H9 (cell line): ENCODE data around the gene ZFYVE28. TPM values are rescaled to one million over a fixed set of nuclear protein-coding genes. Genes with fewer than 3 reads are reported as not detected.

Source experiments
- DNase-seq: peaks from one replicate; pipeline ENCODE4 v3.0.0-alpha.2; 2017
- H2AFZ ChIP-seq: one replicate; pipeline ENCODE4 v1.6.1; 2013; ENCODE audit warnings: mild to moderate bottlenecking, low read length, control low read depth, moderate library complexity
- H2AK5ac ChIP-seq: 2 replicates; pipeline ENCODE4 v1.6.1; 2013; ENCODE audit warnings: low read length, control low read depth, mixed read lengths; ENCODE audit not compliant: insufficient read length
- H2BK120ac ChIP-seq: one replicate; pipeline ENCODE4 v1.6.1; 2013; ENCODE audit warnings: low read depth, mild to moderate bottlenecking, low read length, control low read depth, inconsistent platforms; ENCODE audit not compliant: poor library complexity, severe bottlenecking
- H2BK12ac ChIP-seq: 2 replicates; pipeline ENCODE4 v1.6.1; 2013; ENCODE audit warnings: low read length, control low read depth, mixed read lengths, low read depth; ENCODE audit not compliant: insufficient read length
- H2BK15ac ChIP-seq: 2 replicates; pipeline ENCODE4 v1.6.1; 2013; ENCODE audit warnings: low read depth, low read length, control low read depth
- H2BK20ac ChIP-seq: one replicate; pipeline ENCODE4 v1.6.1; 2013; ENCODE audit warnings: low read depth, mild to moderate bottlenecking, low read length, control low read depth, inconsistent platforms; ENCODE audit not compliant: poor library complexity, severe bottlenecking
- H2BK5ac ChIP-seq: 2 replicates; pipeline ENCODE4 v1.6.1; 2013; ENCODE audit warnings: low read length, control low read depth, mixed read lengths; ENCODE audit not compliant: insufficient read length
- H3K14ac ChIP-seq: 2 replicates; pipeline ENCODE4 v1.6.1; 2013; ENCODE audit warnings: low read length, control low read depth; ENCODE audit not compliant: insufficient read depth
- H3K18ac ChIP-seq: 2 replicates; pipeline ENCODE4 v1.6.1; 2013; ENCODE audit warnings: low read depth, mild to moderate bottlenecking, mixed read lengths, low read length, control low read depth; ENCODE audit not compliant: insufficient read length
- H3K23ac ChIP-seq: 2 replicates; pipeline ENCODE4 v1.6.1; 2013; ENCODE audit warnings: low read length, control low read depth, mixed read lengths, low read depth; ENCODE audit not compliant: insufficient read length
- H3K23me2 ChIP-seq: 2 replicates; pipeline ENCODE4 v1.6.1; 2013; ENCODE audit warnings: low read depth, mild to moderate bottlenecking, mixed read lengths, low read length, control low read depth; ENCODE audit not compliant: insufficient read length, poor library complexity, severe bottlenecking
- H3K27ac ChIP-seq: 2 replicates; pipeline ENCODE4 v1.5.1; 2013; ENCODE audit warnings: low read length, control low read depth, mixed read lengths, low read depth; ENCODE audit not compliant: insufficient read length
- H3K27me3 ChIP-seq: 2 replicates; pipeline ENCODE4 v1.6.1; 2013; ENCODE audit warnings: low read length, control low read depth, inconsistent platforms; ENCODE audit not compliant: insufficient read depth
- H3K4ac ChIP-seq: 2 replicates; pipeline ENCODE4 v1.6.1; 2013; ENCODE audit warnings: low read depth, mild to moderate bottlenecking, control low read depth, inconsistent platforms, low read length, moderate library complexity
- H3K4me1 ChIP-seq: 2 replicates; pipeline ENCODE4 v1.6.1; 2013; ENCODE audit warnings: low read length, control low read depth, inconsistent platforms; ENCODE audit not compliant: insufficient read depth
- H3K4me2 ChIP-seq: 2 replicates; pipeline ENCODE4 v1.6.1; 2013; ENCODE audit warnings: low read length, control low read depth, mixed read lengths; ENCODE audit not compliant: insufficient read length, insufficient read depth
- H3K56ac ChIP-seq: 2 replicates; pipeline ENCODE4 v1.6.1; 2013; ENCODE audit warnings: low read depth, mild to moderate bottlenecking, mixed read lengths, low read length, control low read depth; ENCODE audit not compliant: insufficient read length
- H3K79me1 ChIP-seq: 2 replicates; pipeline ENCODE4 v1.6.1; 2013; ENCODE audit warnings: low read depth, mild to moderate bottlenecking, moderate library complexity, low read length, control low read depth, inconsistent platforms; ENCODE audit not compliant: insufficient read depth, poor library complexity, severe bottlenecking
- H3K79me2 ChIP-seq: 2 replicates; pipeline ENCODE4 v1.6.1; 2013; ENCODE audit warnings: low read length, control low read depth, inconsistent platforms; ENCODE audit not compliant: insufficient read depth
- H3K9ac ChIP-seq: 2 replicates; pipeline ENCODE4 v1.6.1; 2013; ENCODE audit warnings: low read length, control low read depth, mixed read lengths; ENCODE audit not compliant: insufficient read length; ENCODE audit errors: extremely low read depth
- H3K9me3 ChIP-seq: one replicate; pipeline ENCODE4 v1.6.1; 2013; ENCODE audit warnings: low read depth, low read length, inconsistent platforms; ENCODE audit not compliant: control insufficient read depth
- H3T11ph ChIP-seq: one replicate; pipeline ENCODE4 v1.6.1; 2013; ENCODE audit warnings: mild to moderate bottlenecking, low read length, control low read depth, inconsistent platforms
- H4K20me1 ChIP-seq: one replicate; pipeline ENCODE4 v1.6.1; 2013; ENCODE audit not compliant: control insufficient read depth, insufficient read length, insufficient read depth
- H4K5ac ChIP-seq: 2 replicates; pipeline ENCODE4 v1.6.1; 2013; ENCODE audit warnings: low read depth, mild to moderate bottlenecking, mixed read lengths, low read length, control low read depth; ENCODE audit not compliant: insufficient read length
- H4K8ac ChIP-seq: replicated peaks from 2 replicates; pipeline ENCODE4 v1.6.1; 2013; ENCODE audit warnings: low read length, control low read depth, mixed read lengths, low read depth; ENCODE audit not compliant: insufficient read length
- H4K91ac ChIP-seq: 2 replicates; pipeline ENCODE4 v1.6.1; 2013; ENCODE audit warnings: low read depth, mild to moderate bottlenecking, moderate library complexity, mixed read lengths, low read length, control low read depth; ENCODE audit not compliant: insufficient read length
- H3K27ac Mint-ChIP-seq, 3 experiments: 2 replicates in 2 of 3; 3 replicates in 1 of 3; pipeline ENCODE4 v1.8.0; 2020 to 2021; ENCODE audit warnings: mixed read lengths in 3 of 3, mild to moderate bottlenecking in 1 of 3, moderate library complexity in 1 of 3
- H3K27me3 Mint-ChIP-seq: 2 replicates; pipeline ENCODE4 v1.8.0; 2021; ENCODE audit warnings: low read depth, mild to moderate bottlenecking, moderate library complexity, mixed read lengths
- H3K36me3 Mint-ChIP-seq, 3 experiments: 2 replicates in 2 of 3; 3 replicates in 1 of 3; pipeline ENCODE4 v1.8.0; 2020 to 2021; ENCODE audit warnings: low read depth in 3 of 3, mixed read lengths in 3 of 3; ENCODE audit not compliant: insufficient read depth in 1 of 3
- H3K4me1 Mint-ChIP-seq, 2 experiments: 2 replicates each; pipeline ENCODE4 v1.8.0; 2020; ENCODE audit warnings: mixed read lengths in 2 of 2
- H3K4me3 Mint-ChIP-seq, 2 experiments: 2 replicates in 1 of 2; 3 replicates in 1 of 2; pipeline ENCODE4 v1.8.0; 2020 to 2021; ENCODE audit warnings: mild to moderate bottlenecking in 2 of 2, mixed read lengths in 2 of 2, moderate library complexity in 1 of 2
- H3K9me3 Mint-ChIP-seq, 2 experiments: 2 replicates in 1 of 2; 3 replicates in 1 of 2; pipeline ENCODE4 v1.8.0; 2020; ENCODE audit warnings: mild to moderate bottlenecking in 2 of 2, mixed read lengths in 2 of 2, moderate library complexity in 1 of 2
- CTCF ChIP-seq: fragments of 200-600 bp; sonication (generic); conservative IDR thresholded peaks from 3 replicates; pipeline ENCODE4 v1.8.0; 2021; ENCODE audit warnings: antibody characterized with exemption, mild to moderate bottlenecking
- WGBS: extraction: QIAGEN DNeasy Blood & Tissue Kit; methylation state at CpG from one replicate; pipeline ENCODE4 v1.1.7; 2013; ENCODE audit warnings: missing lambda C conversion rate, low lambda C conversion rate, mixed read lengths; ENCODE audit not compliant: insufficient read length; ENCODE audit errors: extremely low coverage; 5-methylcytosine and 5-hydroxymethylcytosine counted together
- total RNA-seq: library from RNA; stranded (reverse); gene quantifications from 2 replicates; pipeline ENCODE4 v1.2.1, GENCODE V29; 2021

The ZFYVE28 gene
- total RNA-seq, 1 experiment from 2014 or later: 0.98 TPM

- Mint-ChIP-seq H3K27me3 (peaks cover 9% of the 10 kb centered on the region), H3K4me3 (no peak overlapping the region), H3K9me3 (peaks cover 14 to 17% of the 10 kb centered on the region in 2 experiments), H3K27ac (no peak overlapping the region), H3K36me3 (peaks cover 7 to 12% (median 8%) of the 10 kb centered on the region in 3 experiments), H3K4me1 (0 out of 4 replicates have a peak, but pooled peaks cover 0 to 2% of the 10 kb centered on the region in 2 experiments)
- Histone ChIP-seq H3K4ac (no peak overlapping the region), H3K79me2 (no peaks in the 10 kb centered on the region), H3K9ac (no peak overlapping the region), H3K23me2 (no peaks in the 10 kb centered on the region), H3K14ac (no peak overlapping the region; the same call in 1 of the 2 replicates), H3K4me2 (no peak overlapping the region), H3K23ac (no peak overlapping the region), H4K8ac (no peak overlapping the region), H2BK15ac (no peak overlapping the region), H2AK5ac (no peak overlapping the region), H2BK5ac (no peak overlapping the region), H3K79me1 (no peaks in the 10 kb centered on the region), H4K20me1 (no peaks in the 10 kb centered on the region), H2AFZ (no peak overlapping the region), H2BK20ac (no peak overlapping the region), H4K5ac (no peak overlapping the region), H3K9me3 (no peaks in the 10 kb centered on the region), H2BK12ac (no peak overlapping the region), H3K4me1 (no peaks in the 10 kb centered on the region), H3T11ph (no peak overlapping the region), H3K27ac (no peak overlapping the region), H4K91ac (no peak overlapping the region), H2BK120ac (no peak overlapping the region), H3K18ac (no peak overlapping the region), H3K56ac (no peak overlapping the region), H3K27me3 (no peaks in the 10 kb centered on the region)
- no peak for TF ChIP-seq CTCF
- no peak for DNase-seq
- no CpG with 5 or more reads among the region's 27 CpGs for WGBS
Measured at GRCh38 chr4:2371765-2372487, 46.5 kb downstream of the ZFYVE28 start.
